ENCODE results near the gene TMPRSS5.
A peak's percentile ranks its signal among the peaks of the same experiment; 100 is the strongest.

TMPRSS5 gene

GRCh38 chr11:113664981-113665710 is 41.0 kb downstream of the TMPRSS5 start:
- DNase-seq = no peak

- no peak for DNase-seq
Observed at GRCh38 chr11:113664069-113664980, 41.8 kb downstream of the TMPRSS5 start.

GRCh38 chr11:113663567-113663966 is 42.5 kb downstream of the TMPRSS5 start:
- peak; percentile 5 for DNase-seq

- no peak for DNase-seq
Observed at GRCh38 chr11:113655771-113656170, 50.3 kb downstream of the TMPRSS5 start.

- no peak for DNase-seq
Observed at GRCh38 chr11:113651023-113651422, 55.1 kb downstream of the TMPRSS5 start.

GRCh38 chr11:113649311-113649710 is 56.8 kb downstream of the TMPRSS5 start:
- DNase-seq = no peak

GRCh38 chr11:113647856-113648255 is 58.3 kb downstream of the TMPRSS5 start:
- DNase-seq = no peak

- DNase-seq = no peak
Observed at GRCh38 chr11:113647108-113647507, 59.0 kb downstream of the TMPRSS5 start.

- no peak for DNase-seq
Observed at GRCh38 chr11:113645593-113646349, 60.3 kb downstream of the TMPRSS5 start.

GRCh38 chr11:113644605-113645004 is 61.5 kb downstream of the TMPRSS5 start:
- no peak for DNase-seq

- DNase-seq = no peak
Observed at GRCh38 chr11:113643701-113644100, 62.4 kb downstream of the TMPRSS5 start.

GRCh38 chr11:113643006-113643585 is 63.0 kb downstream of the TMPRSS5 start:
- DNase-seq = no peak

GRCh38 chr11:113642090-113642489 is 64.0 kb downstream of the TMPRSS5 start:
- no peak for DNase-seq

GRCh38 chr11:113638376-113638775 is 67.7 kb downstream of the TMPRSS5 start:
- no peak for DNase-seq

- DNase-seq = no peak
Observed at GRCh38 chr11:113637636-113638035, 68.5 kb downstream of the TMPRSS5 start.

Data from NCI-H2029 (cell line).